Measurements from ENCODE around the gene ATP9B.

DNA sequence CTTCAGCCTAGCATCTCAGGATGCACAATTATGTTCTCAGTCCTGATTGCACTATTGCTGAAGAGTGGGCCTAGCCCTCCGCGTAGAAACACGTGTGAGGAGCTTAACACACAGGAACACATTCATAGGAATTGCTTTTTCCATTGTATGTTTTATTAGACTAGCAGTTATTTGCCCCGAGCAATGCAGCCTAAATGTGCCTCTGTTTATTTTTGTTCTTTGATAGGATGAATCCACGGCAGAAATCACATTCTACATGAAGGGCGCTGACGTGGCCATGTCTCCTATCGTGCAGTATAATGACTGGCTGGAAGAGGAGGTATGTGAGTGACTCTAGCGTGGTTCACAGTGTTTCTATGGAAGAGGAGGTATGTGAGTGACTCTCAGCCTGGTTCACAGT, 260.6 kb downstream of the ATP9B start:
- TF ChIP-seq CEBPB (IDR thresholded peaks at IDR 0.05; ENCODE audit: borderline replicate concordance in 1 of 2, low read depth in 2 of 2, low read length in 2 of 2) = no peak
- no peak for TF ChIP-seq NR2C1 (IDR thresholded peaks at IDR 0.05)
- no peak for TF ChIP-seq GABPA (IDR thresholded peaks at IDR 0.05; ENCODE audit: low read depth)
- TF ChIP-seq HDAC2 (IDR thresholded peaks at IDR 0.05) = no peak
- TF ChIP-seq EZH2 (IDR thresholded peaks at IDR 0.05; ENCODE audit: borderline replicate concordance, control insufficient read depth, low read depth, low read length) = no peak
- no peak for TF ChIP-seq HDGF (IDR thresholded peaks at IDR 0.05)
- TF ChIP-seq RAD21 (IDR thresholded peaks at IDR 0.05; ENCODE audit: insufficient read depth, low read depth, low read length) = no peak
- no peak for TF ChIP-seq POLR2AphosphoS5 (IDR thresholded peaks at IDR 0.05; ENCODE audit: low read length)
- TF ChIP-seq ATF2 (IDR thresholded peaks at IDR 0.05; ENCODE audit: low read length) = no peak
- TF ChIP-seq MXI1 (IDR thresholded peaks at IDR 0.05; ENCODE audit: low read depth, low read length) = no peak
- no peak for TF ChIP-seq REST (IDR thresholded peaks at IDR 0.05; ENCODE audit: low read depth, low read length)
- TF ChIP-seq, protein P1, sequence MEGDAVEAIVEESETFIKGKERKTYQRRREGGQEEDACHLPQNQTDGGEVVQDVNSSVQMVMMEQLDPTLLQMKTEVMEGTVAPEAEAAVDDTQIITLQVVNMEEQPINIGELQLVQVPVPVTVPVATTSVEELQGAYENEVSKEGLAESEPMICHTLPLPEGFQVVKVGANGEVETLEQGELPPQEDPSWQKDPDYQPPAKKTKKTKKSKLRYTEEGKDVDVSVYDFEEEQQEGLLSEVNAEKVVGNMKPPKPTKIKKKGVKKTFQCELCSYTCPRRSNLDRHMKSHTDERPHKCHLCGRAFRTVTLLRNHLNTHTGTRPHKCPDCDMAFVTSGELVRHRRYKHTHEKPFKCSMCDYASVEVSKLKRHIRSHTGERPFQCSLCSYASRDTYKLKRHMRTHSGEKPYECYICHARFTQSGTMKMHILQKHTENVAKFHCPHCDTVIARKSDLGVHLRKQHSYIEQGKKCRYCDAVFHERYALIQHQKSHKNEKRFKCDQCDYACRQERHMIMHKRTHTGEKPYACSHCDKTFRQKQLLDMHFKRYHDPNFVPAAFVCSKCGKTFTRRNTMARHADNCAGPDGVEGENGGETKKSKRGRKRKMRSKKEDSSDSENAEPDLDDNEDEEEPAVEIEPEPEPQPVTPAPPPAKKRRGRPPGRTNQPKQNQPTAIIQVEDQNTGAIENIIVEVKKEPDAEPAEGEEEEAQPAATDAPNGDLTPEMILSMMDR (IDR thresholded peaks at IDR 0.05 in 2 of 3, conservative IDR thresholded peaks at IDR 0.05 in 1 of 3; ENCODE audit: control insufficient read depth in 2 of 3, extremely low read depth in 1 of 3, insufficient read depth in 1 of 3, low read depth in 3 of 3, low read length in 3 of 3) = no peak
- no peak for TF ChIP-seq EGR1 (IDR thresholded peaks at IDR 0.05; ENCODE audit: borderline replicate concordance in 1 of 2, low read depth in 2 of 2, low read length in 2 of 2)
